HG03460 (cell line): Measurements from ENCODE around the gene SEMA6A.

Source experiments
- ATAC-seq: cut with Tn5 transposase; IDR thresholded peaks from one replicate; pipeline ENCODE4 v1.9.1; 2021; ENCODE audit not compliant: unreplicated experiment

Gene SEMA6A, protein sequence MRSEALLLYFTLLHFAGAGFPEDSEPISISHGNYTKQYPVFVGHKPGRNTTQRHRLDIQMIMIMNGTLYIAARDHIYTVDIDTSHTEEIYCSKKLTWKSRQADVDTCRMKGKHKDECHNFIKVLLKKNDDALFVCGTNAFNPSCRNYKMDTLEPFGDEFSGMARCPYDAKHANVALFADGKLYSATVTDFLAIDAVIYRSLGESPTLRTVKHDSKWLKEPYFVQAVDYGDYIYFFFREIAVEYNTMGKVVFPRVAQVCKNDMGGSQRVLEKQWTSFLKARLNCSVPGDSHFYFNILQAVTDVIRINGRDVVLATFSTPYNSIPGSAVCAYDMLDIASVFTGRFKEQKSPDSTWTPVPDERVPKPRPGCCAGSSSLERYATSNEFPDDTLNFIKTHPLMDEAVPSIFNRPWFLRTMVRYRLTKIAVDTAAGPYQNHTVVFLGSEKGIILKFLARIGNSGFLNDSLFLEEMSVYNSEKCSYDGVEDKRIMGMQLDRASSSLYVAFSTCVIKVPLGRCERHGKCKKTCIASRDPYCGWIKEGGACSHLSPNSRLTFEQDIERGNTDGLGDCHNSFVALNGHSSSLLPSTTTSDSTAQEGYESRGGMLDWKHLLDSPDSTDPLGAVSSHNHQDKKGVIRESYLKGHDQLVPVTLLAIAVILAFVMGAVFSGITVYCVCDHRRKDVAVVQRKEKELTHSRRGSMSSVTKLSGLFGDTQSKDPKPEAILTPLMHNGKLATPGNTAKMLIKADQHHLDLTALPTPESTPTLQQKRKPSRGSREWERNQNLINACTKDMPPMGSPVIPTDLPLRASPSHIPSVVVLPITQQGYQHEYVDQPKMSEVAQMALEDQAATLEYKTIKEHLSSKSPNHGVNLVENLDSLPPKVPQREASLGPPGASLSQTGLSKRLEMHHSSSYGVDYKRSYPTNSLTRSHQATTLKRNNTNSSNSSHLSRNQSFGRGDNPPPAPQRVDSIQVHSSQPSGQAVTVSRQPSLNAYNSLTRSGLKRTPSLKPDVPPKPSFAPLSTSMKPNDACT

DNA sequence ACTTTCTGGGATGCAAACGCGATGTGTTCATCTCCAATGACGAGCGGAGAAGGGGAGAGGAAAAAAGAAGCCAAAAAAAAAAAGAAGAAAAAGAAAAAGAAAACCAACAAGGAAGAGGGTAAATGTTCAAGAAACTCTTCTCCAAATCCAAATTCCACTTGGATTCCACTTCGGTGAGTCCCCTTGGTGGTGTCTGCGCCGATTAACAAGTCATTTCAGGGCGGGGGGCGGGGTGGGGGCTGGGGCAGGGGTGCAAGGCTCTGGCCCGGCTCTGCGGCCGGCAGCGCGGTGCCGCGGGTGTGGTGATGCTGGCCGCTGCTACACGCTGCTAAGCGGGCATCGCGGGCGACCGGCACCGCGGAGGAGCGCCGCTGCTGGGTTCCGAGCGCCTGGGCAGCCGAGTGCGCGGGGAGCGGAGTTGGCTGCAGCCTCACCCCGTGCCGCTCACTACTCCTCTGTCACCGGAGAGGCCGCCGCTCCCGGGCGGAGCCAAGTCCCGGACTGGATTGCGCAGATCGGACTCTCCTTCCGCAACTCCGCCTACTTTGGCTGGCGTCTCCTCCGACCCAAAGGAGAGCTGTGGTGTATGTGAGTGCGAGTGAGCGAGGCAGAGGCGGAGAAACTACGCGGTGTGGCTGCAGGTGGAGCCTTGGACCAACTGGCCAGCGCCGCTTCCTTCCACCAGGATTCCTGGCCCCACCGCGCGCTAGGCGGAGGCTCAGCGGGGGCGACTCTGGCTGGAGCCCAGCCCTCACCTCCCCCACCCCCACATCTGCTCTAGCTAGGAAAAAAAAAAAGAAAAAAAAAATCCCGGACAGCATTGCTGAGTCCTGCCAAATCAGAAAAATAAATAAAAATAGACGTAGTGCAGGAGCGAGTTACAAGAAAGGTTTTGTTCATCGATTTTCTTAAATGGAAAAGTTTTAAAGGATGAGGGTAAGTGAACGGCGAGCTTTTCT is at the start of gene SEMA6A:
TSS of gene SEMA6A (minus strand) at position 457 of the 959 bp plus-strand sequence. CDS start 69,879 bp downstream, outside the sequence.
- peak; percentile 44 for ATAC-seq

DNA sequence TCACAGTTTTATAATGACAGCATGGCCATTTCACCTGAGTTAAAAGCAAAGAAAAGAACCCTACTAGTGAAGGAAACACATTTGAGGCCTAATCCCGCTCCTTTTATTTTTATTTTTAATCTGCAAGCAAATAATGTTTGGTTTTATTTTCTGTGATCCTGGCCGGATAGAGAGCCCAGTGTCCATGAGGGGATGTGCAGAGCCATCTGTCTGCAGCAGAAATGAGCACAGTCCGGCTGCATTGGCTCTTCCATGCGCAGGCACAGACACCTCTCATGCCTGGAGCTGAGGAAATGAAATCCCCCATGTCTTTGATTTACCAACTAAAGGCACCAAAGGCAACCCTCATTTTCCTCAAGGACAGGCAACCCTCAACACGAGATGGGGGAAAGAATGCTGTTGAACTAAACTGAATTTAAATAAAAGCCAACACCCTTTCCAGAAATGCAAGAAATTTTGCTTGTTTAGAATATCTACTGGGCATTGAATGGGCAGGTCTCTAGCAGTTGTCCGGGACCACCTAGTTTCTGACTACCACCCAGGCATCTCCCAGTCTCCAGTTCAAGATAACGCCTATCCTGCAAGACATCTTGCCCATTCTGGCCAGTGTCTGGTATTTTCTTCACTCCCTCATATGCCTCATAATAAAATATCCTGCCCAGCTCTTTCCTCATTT is 47.9 kb upstream of the SEMA6A start:
- no peak for ATAC-seq

DNA sequence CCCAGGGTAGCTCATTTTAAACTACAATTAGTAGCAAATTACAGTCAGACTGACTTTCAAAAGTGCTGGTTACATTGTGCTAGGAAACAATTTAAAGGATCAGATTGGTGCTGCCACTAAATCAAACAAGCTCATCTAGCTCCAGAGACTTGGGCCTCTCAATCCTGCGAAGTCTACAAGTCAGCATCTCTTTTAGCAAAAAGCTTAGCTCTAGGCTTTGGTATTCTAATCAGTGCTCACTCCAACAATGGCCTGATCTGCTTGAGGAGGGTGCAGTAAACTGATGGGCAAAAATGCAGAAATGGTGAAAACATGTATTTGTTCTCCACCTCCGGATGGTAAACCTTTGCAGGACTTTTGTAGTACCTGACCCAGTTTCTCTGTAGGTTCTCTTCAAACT is 47.0 kb upstream of the SEMA6A start:
- no peak for ATAC-seq

DNA sequence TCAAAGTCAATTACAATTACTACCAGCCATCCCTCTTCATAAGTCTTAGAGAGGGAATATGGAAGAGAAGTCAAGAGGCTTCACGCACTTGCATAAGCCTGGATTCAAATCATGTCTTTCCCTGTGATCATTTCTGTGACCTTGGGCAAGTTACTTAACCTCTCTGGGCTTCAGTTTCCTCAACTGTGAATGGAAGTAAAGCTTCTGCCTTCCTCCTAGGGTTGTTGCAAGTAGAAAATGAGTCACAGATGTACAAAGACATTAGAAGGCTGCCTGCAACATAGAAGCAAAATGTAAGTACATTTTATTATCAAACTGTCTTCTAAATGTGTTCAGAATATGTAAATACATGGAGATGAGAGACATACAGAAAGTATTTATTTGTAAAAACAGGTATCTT is 42.3 kb upstream of the SEMA6A start:
- ATAC-seq = no peak

DNA sequence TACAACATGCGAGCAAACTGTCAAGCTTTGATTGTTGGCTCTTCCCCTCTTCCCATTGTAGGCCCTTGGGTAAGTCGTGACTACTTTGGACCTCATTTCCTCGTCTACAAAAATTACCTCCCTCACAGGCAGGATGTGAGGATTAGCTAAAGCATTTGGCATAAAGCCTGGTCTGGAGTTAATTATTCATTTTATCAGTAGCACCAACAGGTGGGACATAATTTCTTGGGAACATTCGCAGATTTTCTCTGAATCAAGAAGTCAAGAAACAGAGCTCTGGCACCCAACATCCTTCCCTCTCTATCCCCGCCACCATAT is 39.9 kb upstream of the SEMA6A start:
- ATAC-seq = no peak

DNA sequence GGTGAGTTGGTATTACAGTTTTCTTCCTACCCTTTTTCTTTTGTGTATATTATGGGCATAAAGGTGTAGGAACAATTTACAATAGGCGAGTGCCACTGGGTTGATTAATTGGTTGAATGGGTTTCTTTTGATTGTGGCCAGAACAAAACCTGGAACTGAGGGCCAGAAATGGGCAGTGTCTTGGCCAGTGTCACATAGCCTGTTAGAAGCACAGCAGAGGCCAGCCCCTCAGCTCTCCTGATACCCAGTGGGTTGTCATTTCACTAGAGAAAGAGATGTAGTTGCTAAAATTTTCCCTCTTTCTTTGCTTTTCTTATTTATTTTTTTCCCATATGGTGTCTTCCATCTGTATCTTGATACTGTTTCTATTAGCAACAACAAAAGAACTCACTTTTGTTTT is 38.8 kb upstream of the SEMA6A start:
- peak; percentile 33 for ATAC-seq

DNA sequence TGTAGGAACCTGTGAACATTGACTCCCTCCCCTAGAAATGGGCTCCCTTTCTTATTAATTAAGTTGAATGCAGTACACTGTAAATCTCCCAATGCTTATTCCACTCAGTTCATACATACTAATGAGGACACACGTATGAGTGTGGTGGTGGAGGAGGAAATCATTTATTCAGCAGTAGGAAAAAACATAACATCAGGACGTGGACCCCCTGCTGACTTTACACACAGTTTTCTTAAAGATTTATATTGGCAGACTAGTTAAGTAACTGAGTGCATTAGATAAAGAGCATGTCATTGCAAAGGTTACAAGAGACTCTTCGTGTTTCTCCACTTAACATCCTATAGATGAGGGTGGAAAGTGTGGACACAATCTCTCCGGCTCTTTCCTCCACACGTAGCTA is 37.8 kb upstream of the SEMA6A start:
- no peak for ATAC-seq

DNA sequence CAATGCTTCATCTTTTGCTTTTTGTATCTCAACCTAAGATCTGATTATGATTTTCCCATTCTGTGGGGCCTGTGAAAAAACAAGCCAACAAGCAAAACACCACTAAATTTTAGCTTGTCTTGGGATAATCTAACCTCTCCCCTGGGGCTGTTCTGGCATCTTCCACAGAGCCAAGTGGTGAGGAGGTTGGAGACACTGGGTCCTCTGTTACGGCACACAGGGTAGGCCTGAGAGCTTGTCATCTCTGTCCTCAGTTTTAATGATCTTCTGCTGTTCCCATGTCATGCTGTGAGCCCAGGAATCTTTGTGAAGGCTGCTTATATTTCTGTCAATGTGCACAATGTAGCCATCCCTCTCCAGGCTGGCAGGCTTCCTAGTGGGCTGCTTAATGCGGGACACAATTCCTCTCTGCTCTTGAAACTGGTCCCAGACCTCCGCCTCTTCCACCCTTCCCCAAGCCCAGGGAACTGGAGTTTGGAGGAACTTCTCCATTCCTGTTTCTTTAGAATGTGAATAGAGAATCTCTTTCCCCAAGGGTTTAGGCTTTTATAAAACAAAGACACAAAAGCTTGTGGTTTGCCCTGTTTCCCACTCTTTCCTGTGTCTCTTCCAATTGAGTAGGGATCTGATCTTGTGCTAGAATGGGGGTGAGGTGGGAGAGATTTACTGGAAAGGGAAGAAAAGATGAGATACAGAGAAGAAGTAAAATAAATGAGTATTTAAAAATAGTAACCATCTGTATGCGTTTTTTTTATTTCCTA is 30.9 kb upstream of the SEMA6A start:
- no peak for ATAC-seq

DNA sequence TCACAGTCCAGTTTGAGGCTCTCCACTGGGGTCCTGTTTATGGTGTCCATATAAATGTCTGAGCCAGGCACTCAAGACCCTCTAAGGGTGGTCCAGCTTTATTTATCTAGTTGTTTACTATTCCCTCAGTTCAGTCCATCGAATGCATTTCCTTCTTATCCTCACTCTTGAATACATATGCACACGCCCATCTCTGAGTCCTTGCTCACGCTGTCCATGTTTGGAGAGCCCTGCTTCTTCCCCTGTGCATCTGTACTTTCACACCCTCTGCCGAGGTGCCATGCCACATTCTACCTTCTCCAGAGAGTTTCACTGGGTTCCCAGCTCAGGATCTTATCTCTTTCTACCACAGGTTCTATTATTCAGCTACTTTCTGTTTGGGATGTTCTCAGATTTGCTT is 30.2 kb upstream of the SEMA6A start:
- ATAC-seq = no peak

DNA sequence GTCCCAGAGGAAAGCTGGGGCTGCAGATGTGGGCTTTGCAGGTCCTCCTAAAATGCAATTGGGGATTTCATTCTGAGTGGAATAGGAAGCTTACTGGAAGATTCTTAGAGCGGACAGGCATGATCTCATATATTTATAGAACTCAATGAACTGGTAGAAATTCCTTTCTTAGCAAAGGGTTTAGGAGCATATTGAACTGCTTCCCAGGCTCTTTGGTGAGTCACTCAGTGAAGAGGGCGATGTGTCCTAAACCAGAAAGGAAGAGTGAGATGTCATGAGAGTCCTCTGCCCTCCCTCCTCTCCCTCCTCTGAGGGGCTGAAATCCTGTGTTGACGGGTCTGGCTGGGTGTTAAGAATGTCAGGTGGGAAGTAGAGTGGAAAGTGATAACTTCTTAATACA is 26.3 kb upstream of the SEMA6A start:
- no peak for ATAC-seq

DNA sequence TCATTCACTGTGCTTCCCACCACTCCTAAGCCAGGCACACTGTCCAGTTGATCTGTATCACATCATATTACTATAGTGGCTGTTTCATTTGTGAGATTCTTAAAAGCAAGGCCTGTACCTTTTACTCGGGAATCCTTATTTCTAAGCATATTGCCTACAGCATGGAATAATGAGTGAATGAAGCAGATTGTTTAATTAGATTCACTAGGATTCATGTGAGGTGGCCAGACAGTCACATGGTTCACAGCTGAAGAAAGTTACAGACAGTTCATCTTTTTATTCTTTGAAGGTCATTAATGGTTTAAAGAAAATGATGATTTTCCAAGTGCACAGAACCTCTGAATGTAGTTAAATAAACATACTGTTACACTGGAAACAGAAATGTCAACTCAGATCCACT is 24.3 kb upstream of the SEMA6A start:
- no peak for ATAC-seq

DNA sequence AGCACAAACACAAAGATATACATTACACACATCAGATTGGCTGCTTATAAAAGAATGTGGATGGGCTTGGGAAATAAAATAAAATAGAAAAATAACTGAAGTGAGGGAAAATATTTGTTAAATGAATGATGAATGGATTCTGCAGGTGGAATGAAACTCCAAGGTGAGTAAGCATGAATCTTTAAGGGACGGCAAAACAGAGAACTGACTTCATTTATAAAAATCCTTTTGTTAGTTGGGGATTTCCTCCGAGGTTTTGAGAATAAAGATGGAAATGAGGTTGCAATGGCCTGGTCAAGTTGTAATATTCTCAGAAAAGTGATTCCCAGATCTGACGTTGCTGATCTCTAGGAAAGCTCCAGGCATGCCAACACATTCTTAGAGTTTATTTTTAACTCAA is 20.9 kb upstream of the SEMA6A start:
- no peak for ATAC-seq

DNA sequence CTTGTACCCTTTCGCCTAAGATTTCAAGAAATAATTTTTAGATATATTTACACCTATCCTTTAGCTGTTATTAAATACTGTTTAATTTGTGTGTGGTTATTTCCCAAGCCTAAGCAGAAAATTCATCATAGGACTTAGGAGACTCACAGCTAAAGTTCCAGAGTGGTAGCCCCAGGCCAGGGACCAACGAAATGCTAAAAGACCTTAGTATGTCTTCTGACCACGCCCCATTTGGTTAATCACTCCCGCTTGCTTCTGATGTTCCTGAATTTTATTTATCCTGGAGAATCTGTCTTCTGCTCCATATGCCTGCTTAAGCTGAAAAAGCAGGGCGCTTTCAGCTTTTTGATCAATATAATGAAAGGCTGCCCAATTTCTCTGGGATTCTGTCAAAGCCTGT is 18.7 kb upstream of the SEMA6A start:
- no peak for ATAC-seq

DNA sequence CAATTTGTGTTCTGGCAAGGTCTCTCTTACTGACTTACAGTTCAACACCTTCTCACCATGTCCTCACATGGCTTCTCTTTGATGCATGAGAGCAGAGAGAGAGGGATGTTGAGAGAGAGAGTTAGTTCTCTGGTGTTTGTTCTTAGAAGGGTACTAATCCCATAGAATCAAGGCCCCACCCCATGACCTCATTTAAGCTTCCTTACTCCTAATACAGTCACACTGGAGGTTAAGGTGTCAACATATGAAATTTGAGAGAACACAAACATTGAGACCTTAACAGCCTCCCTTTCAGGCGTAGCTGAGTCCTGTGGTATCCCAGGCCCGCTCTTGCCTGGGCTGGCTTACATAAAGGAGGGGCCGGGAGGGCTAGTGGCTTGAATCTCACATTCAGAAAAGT is 10.6 kb upstream of the SEMA6A start:
- ATAC-seq = no peak

DNA sequence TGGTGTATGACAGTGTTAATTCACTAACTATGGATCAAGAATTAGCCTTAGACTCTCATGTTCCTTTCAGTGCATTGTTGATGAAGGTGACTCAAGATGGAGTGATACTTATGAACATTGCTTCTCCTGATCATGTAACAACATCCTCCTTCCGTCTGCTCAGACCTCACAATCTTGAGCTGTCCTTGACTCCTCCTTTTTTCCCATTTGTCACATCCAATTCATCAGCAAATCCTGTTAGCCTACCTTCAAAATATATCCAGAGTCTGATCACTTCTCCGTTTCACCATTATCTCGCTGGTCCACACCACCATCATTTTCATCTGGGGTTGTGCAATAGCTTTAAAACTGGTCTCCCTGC is 9.2 kb upstream of the SEMA6A start:
- ATAC-seq = no peak

DNA sequence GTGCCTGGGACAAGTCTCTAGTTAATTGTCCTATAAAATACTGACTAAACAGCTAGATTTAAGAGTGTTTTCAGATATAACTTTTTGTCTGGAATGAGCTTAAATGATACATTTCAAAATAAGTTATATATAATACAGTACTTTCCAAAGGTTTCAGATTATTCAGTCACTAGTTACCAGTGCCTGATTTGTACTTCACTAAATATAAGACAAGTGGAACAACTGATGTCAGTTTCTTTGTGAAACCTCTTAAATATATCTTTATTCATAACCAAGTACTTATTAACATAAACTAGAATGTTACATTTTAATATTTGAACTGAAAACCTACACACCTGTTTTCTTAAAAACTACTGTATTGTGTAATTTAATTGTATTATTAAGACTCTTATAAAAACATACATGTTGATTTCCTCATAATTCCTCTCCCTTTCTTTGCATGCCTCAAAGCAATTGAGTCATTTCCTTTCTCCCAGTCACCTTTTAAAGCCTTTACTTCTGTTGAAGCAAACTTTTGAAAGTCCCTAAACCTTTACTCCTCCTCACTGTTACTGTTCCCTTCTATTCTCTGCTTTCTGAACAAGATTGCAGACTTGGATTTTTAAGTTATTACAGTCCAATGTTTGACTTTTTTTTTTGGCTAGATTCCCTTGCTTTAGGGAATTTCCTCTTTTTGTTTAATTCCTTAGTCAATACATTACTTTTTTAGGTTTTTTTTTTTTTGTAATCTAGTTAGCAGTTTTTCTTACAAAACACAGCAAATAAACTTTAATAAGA is 8.7 kb upstream of the SEMA6A start:
- ATAC-seq = peak; percentile 49

DNA sequence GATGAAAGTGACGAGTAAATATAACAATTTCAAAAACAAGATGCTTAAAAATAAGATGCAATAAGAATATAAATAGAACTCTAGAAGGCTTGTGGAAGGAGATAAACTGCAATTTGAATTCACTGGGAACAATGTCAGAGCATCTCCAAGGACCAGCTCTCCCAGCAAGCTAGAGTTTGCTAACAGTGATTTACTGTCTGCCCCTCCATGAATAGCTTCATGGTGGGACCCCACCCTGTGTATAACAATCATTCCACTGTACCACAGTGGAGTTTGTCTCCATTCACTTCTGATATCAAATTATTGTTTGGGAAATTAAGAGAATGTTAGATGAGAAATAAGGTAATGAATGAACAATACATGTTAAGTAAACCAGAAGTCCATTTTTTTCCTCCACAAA is 7.3 kb upstream of the SEMA6A start:
- no peak for ATAC-seq

DNA sequence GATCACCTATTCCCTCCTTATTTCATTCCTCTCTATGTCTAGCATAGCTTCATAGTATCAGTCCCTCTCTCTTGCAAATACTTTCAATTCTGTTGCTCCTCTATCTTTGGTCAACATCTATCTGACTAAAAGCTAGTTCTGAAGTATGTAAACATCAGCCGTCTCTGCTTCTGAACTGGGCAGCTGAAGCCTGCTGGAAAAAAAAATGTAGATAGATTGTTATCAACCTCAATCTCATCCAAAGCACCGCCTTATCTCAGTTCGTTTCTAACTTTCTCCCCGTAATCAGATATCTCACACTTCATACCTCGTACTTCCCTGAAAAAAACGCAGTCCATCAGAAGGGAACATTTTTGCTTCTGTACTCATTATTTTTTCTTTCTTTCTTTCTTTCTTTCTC is 4.5 kb upstream of the SEMA6A start:
- no peak for ATAC-seq

DNA sequence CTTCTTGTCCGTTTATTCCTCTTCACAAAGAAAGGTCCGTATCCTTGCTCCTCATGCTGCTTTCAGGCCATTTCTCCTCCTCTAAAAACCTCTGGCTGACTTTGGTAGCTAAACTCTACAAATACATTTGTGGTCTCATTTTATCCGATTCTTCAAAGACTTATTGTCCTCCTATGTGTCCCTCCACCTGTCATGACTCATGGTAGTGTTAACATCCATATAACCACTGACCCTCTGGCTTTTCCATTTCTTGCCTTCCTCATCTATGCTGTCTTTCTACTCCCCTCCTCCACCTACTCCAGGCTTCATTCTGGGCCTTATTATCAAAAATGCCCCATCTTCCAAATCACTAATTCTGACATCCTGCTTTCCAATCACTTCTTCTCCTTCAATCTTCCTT is 4.1 kb upstream of the SEMA6A start:
- no peak for ATAC-seq
